Measurements from ENCODE around the gene SKP1.

The SKP1 gene

DNA sequence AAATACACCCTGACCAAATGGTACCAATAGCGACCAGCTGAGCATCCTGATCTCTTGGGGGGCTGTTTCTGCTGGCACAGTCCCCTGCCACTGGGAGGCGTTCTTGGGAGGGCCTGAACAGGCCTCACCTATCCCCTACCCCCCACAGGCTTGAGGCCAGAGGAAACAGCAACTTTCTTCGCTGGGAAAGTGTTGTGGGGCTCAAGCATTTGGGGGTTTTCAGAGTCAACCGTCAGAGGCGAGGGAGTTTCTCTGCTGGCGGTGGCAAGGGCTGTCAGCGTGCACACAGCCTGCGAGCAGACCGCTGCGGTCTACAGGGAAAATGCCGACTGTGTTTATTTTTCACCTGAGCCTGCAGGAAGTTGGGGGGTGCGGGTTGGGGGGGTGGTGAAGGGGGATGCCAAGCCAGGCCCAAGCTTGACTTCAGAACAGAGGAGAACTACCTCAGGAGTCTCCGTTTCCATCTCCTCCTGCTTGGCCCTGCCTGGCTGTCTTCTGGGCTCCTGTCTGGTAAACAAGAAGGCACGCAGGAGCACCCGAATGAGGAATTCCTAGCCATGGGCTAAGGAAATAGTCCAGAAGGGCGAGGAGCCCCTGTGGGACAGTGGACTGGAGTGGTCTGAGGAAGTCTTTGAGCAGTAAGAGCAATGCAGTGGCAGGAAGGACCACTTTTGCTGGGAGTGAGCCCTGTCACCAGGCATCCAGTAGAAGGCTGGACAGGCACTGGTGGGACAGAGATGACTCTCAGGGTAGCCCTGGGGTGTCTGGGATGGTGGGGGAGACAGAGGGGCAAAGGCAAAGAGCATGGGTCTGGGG is 44.2 kb downstream of the SKP1 start:
- Histone ChIP-seq H3K4me2 (ENCODE audit: insufficient read depth, low read length) (no peak overlapping the region), H4K20me1 (ENCODE audit: insufficient read depth, low read length) (peaks cover 80% of the 10 kb centered on the region), H3K27me3 (ENCODE audit: insufficient read depth, low read length, poor library complexity) (no peaks in the 10 kb centered on the region), H3K4me1 (ENCODE audit: insufficient read depth, low read length) (peaks cover 26% of the 10 kb centered on the region), H3K9ac (ENCODE audit: low read depth, low read length) (no peak overlapping the region), H3K36me3 (ENCODE audit: insufficient read depth, low read length) (peaks cover 63% of the 10 kb centered on the region), H3K27ac (ENCODE audit: low read length) (peak overlapping the region; percentile 52), H2AFZ (ENCODE audit: low read depth, low read length) (no peak overlapping the region), H3K9me3 (ENCODE audit: insufficient read depth, low read length, severe bottlenecking) (no peaks in the 10 kb centered on the region), H3K79me2 (ENCODE audit: insufficient read depth, low read length) (0 out of 2 replicates have a peak, but pooled peaks cover 2% of the 10 kb centered on the region), H3K4me3 (ENCODE audit: low read depth in 1 of 2, low read length in 2 of 2) (no peak overlapping the region)
- peak; percentile 87 for ATAC-seq (ENCODE audit: insufficient read depth, low read depth)
- peak; percentile 82 for DNase-seq
- TF ChIP-seq, protein P1, sequence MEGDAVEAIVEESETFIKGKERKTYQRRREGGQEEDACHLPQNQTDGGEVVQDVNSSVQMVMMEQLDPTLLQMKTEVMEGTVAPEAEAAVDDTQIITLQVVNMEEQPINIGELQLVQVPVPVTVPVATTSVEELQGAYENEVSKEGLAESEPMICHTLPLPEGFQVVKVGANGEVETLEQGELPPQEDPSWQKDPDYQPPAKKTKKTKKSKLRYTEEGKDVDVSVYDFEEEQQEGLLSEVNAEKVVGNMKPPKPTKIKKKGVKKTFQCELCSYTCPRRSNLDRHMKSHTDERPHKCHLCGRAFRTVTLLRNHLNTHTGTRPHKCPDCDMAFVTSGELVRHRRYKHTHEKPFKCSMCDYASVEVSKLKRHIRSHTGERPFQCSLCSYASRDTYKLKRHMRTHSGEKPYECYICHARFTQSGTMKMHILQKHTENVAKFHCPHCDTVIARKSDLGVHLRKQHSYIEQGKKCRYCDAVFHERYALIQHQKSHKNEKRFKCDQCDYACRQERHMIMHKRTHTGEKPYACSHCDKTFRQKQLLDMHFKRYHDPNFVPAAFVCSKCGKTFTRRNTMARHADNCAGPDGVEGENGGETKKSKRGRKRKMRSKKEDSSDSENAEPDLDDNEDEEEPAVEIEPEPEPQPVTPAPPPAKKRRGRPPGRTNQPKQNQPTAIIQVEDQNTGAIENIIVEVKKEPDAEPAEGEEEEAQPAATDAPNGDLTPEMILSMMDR (IDR thresholded peaks at IDR 0.05; ENCODE audit: borderline replicate concordance, extremely low read depth, low read length, poor library complexity, severe bottlenecking) = peak; percentile 37
- no peak for TF ChIP-seq EZH2 (IDR thresholded peaks at IDR 0.05; ENCODE audit: borderline replicate concordance, low read depth, low read length, severe bottlenecking)

DNA sequence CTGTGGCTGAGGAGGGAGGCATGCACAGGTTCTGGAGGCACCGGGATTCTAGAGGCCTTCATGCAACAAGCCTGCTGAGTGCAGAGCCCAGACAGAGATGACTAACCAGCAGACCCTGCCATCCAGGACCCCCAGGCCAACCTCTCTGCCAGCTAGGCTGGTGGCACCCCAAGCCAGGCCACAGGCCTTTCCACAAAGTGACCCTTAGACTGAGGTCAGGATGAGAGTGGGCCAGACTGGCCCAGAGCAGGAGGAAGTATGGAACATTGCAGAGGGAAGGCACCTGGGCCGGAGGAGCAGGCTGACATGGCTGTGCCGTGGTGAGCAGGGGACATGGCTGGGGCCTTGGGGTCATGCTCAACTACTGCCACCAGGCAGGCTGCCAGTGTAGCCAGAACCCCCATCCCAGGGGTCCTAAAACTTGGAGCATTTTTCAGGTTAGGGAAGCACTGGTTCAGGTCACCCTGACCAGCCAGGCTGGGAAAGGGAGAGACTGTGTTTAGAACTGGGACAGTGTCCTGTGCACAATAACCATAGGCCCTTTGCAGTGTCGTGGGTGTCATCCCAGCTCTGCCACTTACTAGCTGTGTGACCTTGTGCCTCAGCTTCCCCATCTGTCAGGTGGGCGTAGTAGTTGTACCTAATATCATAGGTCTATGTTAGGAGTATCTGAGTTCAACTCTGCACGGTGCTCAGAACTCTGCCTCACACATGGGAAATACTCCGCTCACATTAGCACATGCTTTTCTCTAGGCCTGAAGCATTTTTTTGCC is 45.0 kb downstream of the SKP1 start:
- Histone ChIP-seq H3K9ac (ENCODE audit: low read depth, low read length) (no peak overlapping the region), H3K4me3 (ENCODE audit: low read depth in 1 of 2, low read length in 2 of 2) (no peak overlapping the region), H3K4me1 (ENCODE audit: insufficient read depth, low read length) (peaks cover 24% of the 10 kb centered on the region), H3K4me2 (ENCODE audit: insufficient read depth, low read length) (no peak overlapping the region), H3K79me2 (ENCODE audit: insufficient read depth, low read length) (0 out of 2 replicates have a peak, but pooled peaks cover 2% of the 10 kb centered on the region), H4K20me1 (ENCODE audit: insufficient read depth, low read length) (peaks cover 74% of the 10 kb centered on the region), H2AFZ (ENCODE audit: low read depth, low read length) (no peak overlapping the region), H3K36me3 (ENCODE audit: insufficient read depth, low read length) (peaks cover 58% of the 10 kb centered on the region), H3K27ac (ENCODE audit: low read length) (peak overlapping the region; percentile 52), H3K9me3 (ENCODE audit: insufficient read depth, low read length, severe bottlenecking) (no peaks in the 10 kb centered on the region), H3K27me3 (ENCODE audit: insufficient read depth, low read length, poor library complexity) (no peaks in the 10 kb centered on the region)
- TF ChIP-seq EZH2 (IDR thresholded peaks at IDR 0.05; ENCODE audit: borderline replicate concordance, low read depth, low read length, severe bottlenecking) = no peak
- TF ChIP-seq, protein P1 (IDR thresholded peaks at IDR 0.05; ENCODE audit: borderline replicate concordance, extremely low read depth, low read length, poor library complexity, severe bottlenecking) = no peak
- ATAC-seq (ENCODE audit: insufficient read depth, low read depth) = no peak
- no peak for DNase-seq

DNA sequence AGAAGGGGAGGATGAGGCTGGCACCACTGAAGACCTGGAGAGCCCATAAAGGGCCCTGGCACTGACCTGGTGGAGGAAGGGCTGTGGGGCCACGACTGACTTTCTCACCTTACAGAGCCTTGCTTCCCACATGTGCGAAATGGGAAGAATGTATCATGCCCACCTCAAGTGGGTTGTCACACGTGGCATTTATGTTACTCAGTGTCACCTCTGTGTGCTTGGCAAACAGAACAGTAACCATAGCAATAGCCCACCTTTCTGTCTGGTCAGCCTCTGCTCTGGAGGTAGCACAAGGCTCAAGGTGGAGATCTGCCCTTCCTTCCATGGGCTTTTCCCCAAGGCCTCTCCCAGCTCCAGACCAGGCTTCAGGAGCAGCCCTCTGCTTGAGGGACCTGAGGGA is 45.6 kb downstream of the SKP1 start:
- Histone ChIP-seq H3K4me3 (ENCODE audit: low read depth in 1 of 2, low read length in 2 of 2) (no peak overlapping the region), H3K9me3 (ENCODE audit: insufficient read depth, low read length, severe bottlenecking) (no peaks in the 10 kb centered on the region), H3K27me3 (ENCODE audit: insufficient read depth, low read length, poor library complexity) (no peaks in the 10 kb centered on the region), H3K27ac (ENCODE audit: low read length) (no peak overlapping the region), H3K4me2 (ENCODE audit: insufficient read depth, low read length) (no peak overlapping the region), H3K4me1 (ENCODE audit: insufficient read depth, low read length) (peaks cover 24% of the 10 kb centered on the region), H3K79me2 (ENCODE audit: insufficient read depth, low read length) (0 out of 2 replicates have a peak, but pooled peaks cover 2% of the 10 kb centered on the region), H2AFZ (ENCODE audit: low read depth, low read length) (no peak overlapping the region), H4K20me1 (ENCODE audit: insufficient read depth, low read length) (peaks cover 71% of the 10 kb centered on the region), H3K9ac (ENCODE audit: low read depth, low read length) (no peak overlapping the region), H3K36me3 (ENCODE audit: insufficient read depth, low read length) (peaks cover 52% of the 10 kb centered on the region)
- TF ChIP-seq, protein P1 (IDR thresholded peaks at IDR 0.05; ENCODE audit: borderline replicate concordance, extremely low read depth, low read length, poor library complexity, severe bottlenecking) = no peak
- TF ChIP-seq EZH2 (IDR thresholded peaks at IDR 0.05; ENCODE audit: borderline replicate concordance, low read depth, low read length, severe bottlenecking) = no peak
- no peak for ATAC-seq (ENCODE audit: insufficient read depth, low read depth)
- DNase-seq = no peak
